Tongue (tissue), 3 donors: ENCODE data around the gene SEMA3E. TPM values are rescaled to one million over a fixed set of nuclear protein-coding genes. Genes with fewer than 3 reads are reported as not detected.

Experiments used
- DNase-seq: peaks from one replicate; pipeline ENCODE4 v3.0.0-alpha.2; 2015
- small RNA-seq: library from RNA; depleted of rRNA; stranded (forward); fragments of <200 nt; gene quantifications from one replicate; pipeline ENCODE3, GENCODE V24; 2014; ENCODE audit warnings: low replicate concordance
- total RNA-seq: library from RNA; depleted of rRNA; stranded (reverse); fragments of >200 nt; gene quantifications from one replicate; pipeline ENCODE4 v1.2.3, GENCODE V29; 2014

SEMA3E gene
- total RNA-seq, 1 donor from 2014 or later, result 3.1 TPM

- DNase-seq, result peak; percentile 5
These were observed 300.9 kb downstream of the SEMA3E start for GRCh38 chr7:83347945-83348444.

- DNase-seq, result no peak
These were observed 309.0 kb downstream of the SEMA3E start for GRCh38 chr7:83339907-83340306.

GRCh38 chr7:83338277-83338950 is 310.5 kb downstream of the SEMA3E start:
- DNase-seq, result no peak

- no peak for DNase-seq
These were observed 311.9 kb downstream of the SEMA3E start for GRCh38 chr7:83337050-83337449.

- DNase-seq, result no peak
These were observed 322.7 kb downstream of the SEMA3E start for GRCh38 chr7:83326223-83326622.

GRCh38 chr7:83325083-83325482 is 323.9 kb downstream of the SEMA3E start:
- DNase-seq, result no peak

GRCh38 chr7:83324596-83324995 is 324.3 kb downstream of the SEMA3E start:
- no peak for DNase-seq

GRCh38 chr7:83321011-83321410 is 327.9 kb downstream of the SEMA3E start:
- no peak for DNase-seq

GRCh38 chr7:83313931-83314330 is 335.0 kb downstream of the SEMA3E start:
- no peak for DNase-seq

Small RNAs within 50 kb of the gene (small RNA-seq; reads per million reads assigned to genes)
- gene AC079987.1, result not detected
